BE2C (cell line): ENCODE measurements around the gene SOX5.

Experiments
- DNase-seq: peaks from one replicate; pipeline ENCODE4 v3.0.0-alpha.2; 2020
- H3K27me3 ChIP-seq: fragments of 250-450 bp; sonication (Bioruptor Pico); 2 replicates; pipeline ENCODE4 v1.5.1; 2020; ENCODE audit warnings: mild to moderate bottlenecking
- H3K36me3 ChIP-seq: fragments of 250-450 bp; sonication (Bioruptor Pico); 2 replicates; pipeline ENCODE4 v1.5.1; 2020; ENCODE audit warnings: mild to moderate bottlenecking
- H3K4me1 ChIP-seq: fragments of 250-450 bp; sonication (Bioruptor Pico); 2 replicates; pipeline ENCODE4 v1.5.1; 2020
- H3K4me3 ChIP-seq: 2 replicates; pipeline ENCODE4 v1.5.1; 2011; ENCODE audit warnings: low read depth, low read length
- H3K9me3 ChIP-seq: fragments of 250-450 bp; sonication (Bioruptor Pico); 2 replicates; pipeline ENCODE4 v1.5.1; 2020
- CTCF ChIP-seq: IDR thresholded peaks from 2 replicates; pipeline ENCODE4 v1.5.1; 2012; ENCODE audit warnings: mild to moderate bottlenecking, low read depth, low read length

SOX5 gene

GRCh38 chr12:23775208-23775607 is 174.3 kb downstream of the SOX5 start:
- DNase-seq, result no peak
- no peak overlapping the region for H3K4me3 ChIP-seq
- no peaks in the 10 kb centered on the region for H3K4me1 ChIP-seq
- TF ChIP-seq CTCF, result no peak
- no peaks in the 10 kb centered on the region for H3K9me3 ChIP-seq
- H3K36me3 ChIP-seq, result no peaks in the 10 kb centered on the region
- no peaks in the 10 kb centered on the region for H3K27me3 ChIP-seq

GRCh38 chr12:23771240-23771949 is 178.1 kb downstream of the SOX5 start:
- no peak for TF ChIP-seq CTCF
- Histone ChIP-seq H3K4me3 (no peak overlapping the region), H3K36me3 (no peaks in the 10 kb centered on the region), H3K9me3 (no peaks in the 10 kb centered on the region), H3K4me1 (no peaks in the 10 kb centered on the region), H3K27me3 (no peaks in the 10 kb centered on the region)
- DNase-seq, result no peak

- Histone ChIP-seq H3K4me3 (no peak overlapping the region), H3K27me3 (no peaks in the 10 kb centered on the region), H3K9me3 (no peaks in the 10 kb centered on the region), H3K4me1 (no peaks in the 10 kb centered on the region), H3K36me3 (no peaks in the 10 kb centered on the region)
- no peak for DNase-seq
- no peak for TF ChIP-seq CTCF
Observed at GRCh38 chr12:23770202-23770938, 179.1 kb downstream of the SOX5 start.

- Histone ChIP-seq H3K27me3 (no peaks in the 10 kb centered on the region), H3K4me3 (no peak overlapping the region), H3K4me1 (no peaks in the 10 kb centered on the region), H3K9me3 (no peaks in the 10 kb centered on the region), H3K36me3 (no peaks in the 10 kb centered on the region)
- no peak for DNase-seq
- no peak for TF ChIP-seq CTCF
Observed at GRCh38 chr12:23767834-23768233, 181.6 kb downstream of the SOX5 start.

- no peak overlapping the region for H3K4me3 ChIP-seq
- no peaks in the 10 kb centered on the region for H3K9me3 ChIP-seq
- no peaks in the 10 kb centered on the region for H3K27me3 ChIP-seq
- H3K36me3 ChIP-seq, result no peaks in the 10 kb centered on the region
- DNase-seq, result no peak
- TF ChIP-seq CTCF, result no peak
- no peaks in the 10 kb centered on the region for H3K4me1 ChIP-seq
Observed at GRCh38 chr12:23763724-23764123, 185.7 kb downstream of the SOX5 start.

GRCh38 chr12:23760495-23760894 is 189.0 kb downstream of the SOX5 start:
- no peaks in the 10 kb centered on the region for H3K36me3 ChIP-seq
- H3K4me3 ChIP-seq, result no peak overlapping the region
- DNase-seq, result no peak
- no peak for TF ChIP-seq CTCF
- H3K4me1 ChIP-seq, result no peaks in the 10 kb centered on the region
- H3K27me3 ChIP-seq, result no peaks in the 10 kb centered on the region
- no peaks in the 10 kb centered on the region for H3K9me3 ChIP-seq
